ENCODE measurements around the gene HDAC7.
A peak's percentile ranks its signal among the peaks of the same experiment; 100 is the strongest.

Gene HDAC7

GRCh38 chr12:47864646-47865235, 45.0 kb upstream of the HDAC7 start:
- Histone ChIP-seq H2AFZ (no peak overlapping the region), H3K4me2 (ENCODE audit: low read length) (no peak overlapping the region), H3K27ac (peak overlapping the region; percentile 13), H3K9me3 (ENCODE audit: control insufficient read depth, low read length) (no peaks in the 10 kb centered on the region), H3K79me2 (peaks cover 50% of the 10 kb centered on the region), H3K4me3 (ENCODE audit: low read depth, low read length) (no peak overlapping the region), H3K4me1 (peaks cover 46% of the 10 kb centered on the region), H3K36me3 (ENCODE audit: control insufficient read depth, insufficient read depth, low read length) (no peaks in the 10 kb centered on the region), H3K9ac (no peak overlapping the region), H3K27me3 (ENCODE audit: control insufficient read depth, insufficient read depth, low read length) (no peaks in the 10 kb centered on the region)
- TF ChIP-seq CTCF (IDR thresholded peaks at IDR 0.05), result no peak

GRCh38 chr12:47863985-47864384, 44.3 kb upstream of the HDAC7 start:
- Histone ChIP-seq H3K27me3 (ENCODE audit: control insufficient read depth, insufficient read depth, low read length) (no peaks in the 10 kb centered on the region), H3K27ac (peak overlapping the region; percentile 13), H3K9me3 (ENCODE audit: control insufficient read depth, low read length) (no peaks in the 10 kb centered on the region), H3K4me3 (ENCODE audit: low read depth, low read length) (no peak overlapping the region), H3K9ac (no peak overlapping the region), H3K4me2 (ENCODE audit: low read length) (no peak overlapping the region), H3K36me3 (ENCODE audit: control insufficient read depth, insufficient read depth, low read length) (no peaks in the 10 kb centered on the region), H3K79me2 (peaks cover 48% of the 10 kb centered on the region), H2AFZ (no peak overlapping the region), H3K4me1 (peaks cover 49% of the 10 kb centered on the region)
- no peak for TF ChIP-seq CTCF (IDR thresholded peaks at IDR 0.05)

GRCh38 chr12:47863467-47863866, 43.8 kb upstream of the HDAC7 start:
- Histone ChIP-seq H3K4me1 (peaks cover 49% of the 10 kb centered on the region), H3K27ac (no peak overlapping the region), H3K9ac (no peak overlapping the region), H3K4me2 (ENCODE audit: low read length) (no peak overlapping the region), H3K9me3 (ENCODE audit: control insufficient read depth, low read length) (no peaks in the 10 kb centered on the region), H3K4me3 (ENCODE audit: low read depth, low read length) (no peak overlapping the region), H3K27me3 (ENCODE audit: control insufficient read depth, insufficient read depth, low read length) (no peaks in the 10 kb centered on the region), H2AFZ (no peak overlapping the region), H3K36me3 (ENCODE audit: control insufficient read depth, insufficient read depth, low read length) (no peaks in the 10 kb centered on the region), H3K79me2 (peaks cover 43% of the 10 kb centered on the region)
- TF ChIP-seq CTCF (IDR thresholded peaks at IDR 0.05), result no peak

GRCh38 chr12:47862881-47863280, 43.2 kb upstream of the HDAC7 start:
- peaks cover 49% of the 10 kb centered on the region for H3K4me1 ChIP-seq
- TF ChIP-seq CTCF (IDR thresholded peaks at IDR 0.05), result no peak
- no peaks in the 10 kb centered on the region for H3K9me3 ChIP-seq (ENCODE audit: control insufficient read depth, low read length)
- peaks cover 37% of the 10 kb centered on the region for H3K79me2 ChIP-seq
- no peak overlapping the region for H3K4me3 ChIP-seq (ENCODE audit: low read depth, low read length)
- no peaks in the 10 kb centered on the region for H3K36me3 ChIP-seq (ENCODE audit: control insufficient read depth, insufficient read depth, low read length)
- H3K27me3 ChIP-seq (ENCODE audit: control insufficient read depth, insufficient read depth, low read length), result no peaks in the 10 kb centered on the region
- H3K27ac ChIP-seq, result peak overlapping the region; percentile 5
- no peak overlapping the region for H2AFZ ChIP-seq
- H3K4me2 ChIP-seq (ENCODE audit: low read length), result no peak overlapping the region
- no peak overlapping the region for H3K9ac ChIP-seq

- Histone ChIP-seq H3K9me3 (ENCODE audit: control insufficient read depth, low read length) (no peaks in the 10 kb centered on the region), H2AFZ (no peak overlapping the region), H3K4me1 (peaks cover 49% of the 10 kb centered on the region), H3K4me2 (ENCODE audit: low read length) (no peak overlapping the region), H3K27ac (peak overlapping the region; percentile 20), H3K9ac (no peak overlapping the region), H3K27me3 (ENCODE audit: control insufficient read depth, insufficient read depth, low read length) (no peaks in the 10 kb centered on the region), H3K79me2 (peaks cover 31% of the 10 kb centered on the region), H3K4me3 (ENCODE audit: low read depth, low read length) (no peak overlapping the region), H3K36me3 (ENCODE audit: control insufficient read depth, insufficient read depth, low read length) (no peaks in the 10 kb centered on the region)
- no peak for TF ChIP-seq CTCF (IDR thresholded peaks at IDR 0.05)
Measured at GRCh38 chr12:47862167-47862750, 42.6 kb upstream of the HDAC7 start.

Data from parathyroid adenoma (tissue), 2 donors.